Fibroblast of skin of left quadriceps (primary cell): ENCODE measurements around the gene SGCD.
"Not testable (repeated sequence)": the region's sequence is repeated elsewhere in the genome, so short reads cannot be mapped to it uniquely, and the experiment has no call there.

Experiments
- DNase-seq, 2 experiments: peaks; one replicate each; pipeline ENCODE4 v3.0.0-alpha.2; 2013; ENCODE audit warnings: low read depth in 2 of 2

SGCD gene

DNA sequence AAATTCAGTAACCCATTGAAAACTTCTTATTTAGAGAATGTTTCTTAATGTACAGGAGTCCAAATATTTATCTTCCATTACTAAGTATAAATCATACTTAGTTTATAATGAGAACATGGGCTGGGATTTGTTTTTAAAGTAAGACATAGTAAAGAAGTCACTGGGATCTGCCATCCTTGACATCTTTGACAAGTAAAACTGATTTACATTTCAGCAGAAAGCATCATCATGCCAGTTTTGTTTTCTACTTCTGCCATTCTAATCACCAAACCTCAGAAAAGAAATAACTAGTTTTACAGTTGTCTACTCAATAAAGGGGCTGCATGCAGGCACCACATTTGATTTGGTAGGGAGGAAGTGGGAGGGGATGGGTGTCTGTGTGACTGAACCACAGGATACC lies 301.5 kb downstream of the SGCD start:
- DNase-seq: no peak

GRCh38 chr5:156631005-156631404 lies 304.0 kb downstream of the SGCD start:
- no peak for DNase-seq

DNA sequence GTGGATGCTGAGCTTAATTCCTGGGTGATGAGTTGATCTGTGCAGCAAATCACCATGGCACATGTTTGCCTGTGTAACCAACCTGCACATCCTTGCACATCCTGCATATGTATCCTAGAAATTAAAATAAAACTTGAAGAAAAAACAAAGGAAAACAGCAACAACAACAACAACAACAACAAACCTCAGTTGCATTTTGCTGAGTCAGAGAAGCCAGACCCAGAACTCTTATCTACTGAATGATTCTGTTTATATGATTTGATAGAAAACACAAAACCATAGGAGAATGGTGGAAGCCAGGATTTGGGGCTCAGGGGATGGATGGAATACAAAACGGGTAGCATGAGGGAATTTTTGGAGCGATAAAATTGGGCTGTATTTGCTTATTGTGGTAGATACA lies 307.3 kb downstream of the SGCD start:
- DNase-seq: no peak

DNA sequence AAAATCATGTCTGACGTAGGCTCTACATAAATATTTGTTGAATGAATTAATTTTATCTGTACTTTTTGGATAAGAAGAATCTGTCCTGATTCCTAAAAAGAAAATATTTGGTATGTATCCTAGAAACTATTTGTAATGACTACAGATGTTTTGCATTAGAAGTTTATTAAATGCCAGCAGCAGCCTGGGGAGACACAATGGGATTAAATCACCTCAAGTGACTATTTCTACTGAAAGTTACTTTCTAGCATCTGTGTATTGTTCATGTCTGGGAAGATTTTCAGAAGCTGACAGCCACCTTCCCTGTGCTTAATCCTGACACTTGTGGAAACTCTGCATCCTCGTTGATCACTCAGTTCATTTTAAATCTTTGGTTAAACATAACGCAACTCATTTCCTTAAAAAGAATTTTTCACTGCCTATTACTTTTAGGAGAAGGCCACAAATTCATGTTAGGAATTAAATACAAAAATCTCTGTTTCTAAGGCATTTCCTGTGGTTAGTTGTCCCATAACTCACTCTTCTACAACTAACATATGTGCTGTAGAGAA lies 313.8 kb downstream of the SGCD start:
- peak; percentile 88 for DNase-seq

- no peak for DNase-seq
Observed at GRCh38 chr5:156641686-156642085, 314.7 kb downstream of the SGCD start.

GRCh38 chr5:156647034-156647451 lies 320.1 kb downstream of the SGCD start:
- DNase-seq: no peak

GRCh38 chr5:156654444-156654843 lies 327.5 kb downstream of the SGCD start:
- DNase-seq: no peak

GRCh38 chr5:156655732-156656131 lies 328.8 kb downstream of the SGCD start:
- no peak for DNase-seq

DNA sequence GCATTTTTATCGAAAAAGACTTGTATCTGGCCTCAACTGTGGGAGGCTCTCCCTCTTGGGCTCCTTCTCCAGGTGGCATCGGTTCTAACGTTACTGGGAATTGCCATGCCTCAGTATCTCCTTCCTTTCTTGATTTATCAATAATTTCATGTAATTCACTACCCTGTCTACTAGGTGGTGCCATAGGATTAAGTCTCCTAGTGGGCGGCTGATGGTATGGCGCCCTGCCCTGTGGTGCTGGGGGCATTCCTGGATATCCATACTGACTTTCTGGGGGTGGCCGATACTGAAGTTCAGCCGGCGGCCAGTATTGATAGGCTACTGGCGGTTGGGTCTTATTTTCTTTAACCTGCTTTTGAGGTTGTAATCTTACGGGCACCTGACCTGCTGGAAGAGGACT lies 337.9 kb downstream of the SGCD start:
- not testable (repeated sequence) for DNase-seq

DNA sequence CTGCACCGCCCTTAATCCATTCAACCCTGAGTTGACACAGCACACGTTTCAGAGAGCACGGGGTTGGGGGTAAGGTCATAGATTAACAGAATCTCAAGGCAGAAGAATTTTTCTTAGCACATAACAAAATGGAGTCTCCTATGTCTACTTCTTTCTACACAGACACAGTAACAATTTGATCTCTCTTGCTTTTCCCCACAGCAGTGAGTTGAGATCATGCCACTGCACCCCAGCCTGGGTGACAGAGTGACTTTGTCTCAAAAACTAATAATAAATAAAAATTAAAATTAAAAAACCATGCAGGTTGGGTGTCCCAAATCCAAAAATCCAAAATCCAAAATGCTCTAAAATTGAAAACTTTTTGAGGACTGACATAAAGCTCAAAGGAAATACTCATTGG lies 339.7 kb downstream of the SGCD start:
- not testable (repeated sequence) for DNase-seq

GRCh38 chr5:156667616-156668015 lies 340.7 kb downstream of the SGCD start:
- DNase-seq: no peak

DNA sequence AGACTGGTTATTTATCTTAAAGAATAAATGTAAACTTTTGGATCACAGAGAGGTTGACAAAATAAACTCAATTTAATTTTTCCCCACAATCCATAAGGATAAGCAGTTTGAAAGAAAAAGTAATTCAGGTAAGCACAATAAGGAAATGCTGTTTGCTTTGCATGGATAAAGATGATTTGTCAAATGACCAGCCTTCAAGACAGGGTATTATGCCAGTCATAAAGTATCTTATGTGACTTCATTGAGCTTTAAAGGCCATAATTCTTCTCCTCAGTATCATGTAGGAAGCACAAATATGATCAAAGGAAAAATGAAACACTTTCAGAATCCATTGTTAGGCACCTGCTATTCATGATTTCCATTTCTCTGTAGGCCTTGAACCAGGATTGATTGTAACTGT lies 342.5 kb downstream of the SGCD start:
- DNase-seq: no peak

GRCh38 chr5:156670615-156671014 lies 343.7 kb downstream of the SGCD start:
- DNase-seq: no peak

DNA sequence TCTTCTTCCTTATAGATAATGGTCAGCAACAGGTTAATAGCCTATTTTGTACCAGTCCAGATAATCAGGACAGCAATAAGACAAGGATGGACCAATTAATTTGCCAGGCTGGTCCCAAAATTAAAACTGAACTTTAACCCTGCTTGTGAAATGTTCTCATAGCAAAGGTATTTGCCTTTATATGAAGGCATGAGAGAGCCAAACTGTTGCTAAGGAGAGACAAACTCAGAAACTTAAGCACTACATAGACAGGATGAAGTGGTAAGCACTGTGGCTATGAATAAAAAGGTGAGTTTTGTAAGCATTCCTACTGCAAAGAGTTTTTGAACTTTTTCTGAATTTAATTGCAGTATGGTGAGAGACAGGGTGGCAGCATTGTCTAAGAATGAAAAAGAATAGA lies 348.4 kb downstream of the SGCD start:
- DNase-seq: no peak

GRCh38 chr5:156677963-156678362 lies 351.0 kb downstream of the SGCD start:
- DNase-seq: no peak

GRCh38 chr5:156678484-156678883 lies 351.5 kb downstream of the SGCD start:
- no peak for DNase-seq

DNA sequence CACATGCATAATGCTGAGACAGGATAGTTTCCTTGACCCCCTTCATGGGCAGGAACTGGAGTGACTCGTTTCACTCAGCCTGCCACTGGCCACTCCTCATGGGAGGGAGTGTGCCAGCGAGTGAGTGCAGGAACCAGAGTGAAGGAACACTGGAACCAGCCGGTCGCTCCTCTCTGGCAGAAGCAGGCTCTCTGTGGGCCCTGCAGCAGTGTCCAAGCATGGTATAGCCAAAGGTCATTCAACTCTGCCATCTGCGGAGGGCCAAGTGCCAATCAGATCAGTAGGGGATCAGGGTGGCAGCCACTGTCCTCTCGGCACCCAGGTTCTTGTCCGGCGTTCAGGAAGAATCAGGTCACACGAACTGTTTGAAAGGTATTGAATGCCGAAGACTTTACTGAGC lies 353.9 kb downstream of the SGCD start:
- no peak for DNase-seq

- DNase-seq: no peak
Observed at GRCh38 chr5:156681265-156681664, 354.3 kb downstream of the SGCD start.

GRCh38 chr5:156682971-156683370 lies 356.0 kb downstream of the SGCD start:
- DNase-seq: no peak

GRCh38 chr5:156683509-156683908 lies 356.5 kb downstream of the SGCD start:
- DNase-seq: no peak

- no peak for DNase-seq
Observed at GRCh38 chr5:156684216-156684615, 357.3 kb downstream of the SGCD start.

DNA sequence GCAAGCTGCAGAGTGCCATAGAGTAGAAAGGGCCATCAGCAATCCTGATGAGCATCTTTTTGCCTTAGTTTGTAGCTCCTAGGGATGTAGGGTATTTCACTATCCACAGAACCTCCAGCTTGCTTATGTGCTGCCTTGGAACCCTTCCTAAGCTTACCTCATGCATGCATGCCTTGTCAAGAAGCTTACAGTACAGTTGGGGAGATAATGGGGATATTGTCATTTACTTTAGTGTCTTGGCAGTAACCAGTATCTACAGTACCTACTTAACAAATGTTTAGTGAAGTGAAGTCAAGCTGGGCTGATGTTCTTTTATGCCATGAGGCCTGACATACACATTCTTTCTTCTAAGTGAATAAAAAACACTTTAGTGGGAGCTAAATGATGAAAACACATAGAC lies 358.5 kb downstream of the SGCD start:
- DNase-seq: no peak

DNA sequence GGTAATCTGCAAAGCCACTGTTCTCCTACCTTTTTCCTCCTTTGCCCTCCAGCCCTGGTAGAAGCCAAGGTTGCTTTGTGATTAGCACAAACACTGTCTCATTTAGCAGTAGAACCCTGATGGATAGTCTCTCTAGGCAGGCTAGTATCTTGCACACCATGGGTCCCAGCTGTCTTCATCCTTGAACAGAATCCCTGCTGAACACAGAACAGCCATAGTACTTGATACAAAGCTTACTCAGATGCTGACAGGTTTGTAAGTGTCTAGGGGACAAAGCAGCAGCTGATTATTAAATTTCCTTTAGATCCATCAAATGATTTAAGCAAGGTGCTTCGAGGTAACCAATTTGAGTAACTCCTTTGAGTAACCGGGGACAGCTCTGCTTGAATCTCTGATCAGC lies 359.4 kb downstream of the SGCD start:
- no peak for DNase-seq

GRCh38 chr5:156686796-156687195 lies 359.8 kb downstream of the SGCD start:
- DNase-seq: no peak

GRCh38 chr5:156687514-156687913 lies 360.6 kb downstream of the SGCD start:
- DNase-seq: no peak
